Measurements from ENCODE around the gene DOCK4.

DNA sequence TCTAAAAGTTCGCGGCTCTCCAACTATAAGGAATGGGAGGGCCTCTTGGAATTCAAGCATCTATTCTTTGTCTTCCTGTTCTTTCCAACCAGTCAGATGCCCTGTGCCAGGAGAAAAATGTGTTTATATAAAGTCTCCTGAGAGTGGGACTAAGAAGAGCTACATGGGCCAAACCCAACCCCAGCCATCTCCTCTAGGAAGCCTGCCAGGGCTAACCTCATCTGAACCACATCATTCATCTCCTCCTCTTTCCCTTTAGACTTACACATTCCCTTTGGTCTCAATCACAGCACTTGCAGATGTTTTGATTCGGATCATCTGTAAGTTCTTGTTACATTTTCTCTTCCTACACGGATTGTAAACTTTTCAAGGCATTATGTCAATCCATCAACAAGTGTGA is 62.6 kb downstream of the DOCK4 start:
- TF ChIP-seq, protein P1, sequence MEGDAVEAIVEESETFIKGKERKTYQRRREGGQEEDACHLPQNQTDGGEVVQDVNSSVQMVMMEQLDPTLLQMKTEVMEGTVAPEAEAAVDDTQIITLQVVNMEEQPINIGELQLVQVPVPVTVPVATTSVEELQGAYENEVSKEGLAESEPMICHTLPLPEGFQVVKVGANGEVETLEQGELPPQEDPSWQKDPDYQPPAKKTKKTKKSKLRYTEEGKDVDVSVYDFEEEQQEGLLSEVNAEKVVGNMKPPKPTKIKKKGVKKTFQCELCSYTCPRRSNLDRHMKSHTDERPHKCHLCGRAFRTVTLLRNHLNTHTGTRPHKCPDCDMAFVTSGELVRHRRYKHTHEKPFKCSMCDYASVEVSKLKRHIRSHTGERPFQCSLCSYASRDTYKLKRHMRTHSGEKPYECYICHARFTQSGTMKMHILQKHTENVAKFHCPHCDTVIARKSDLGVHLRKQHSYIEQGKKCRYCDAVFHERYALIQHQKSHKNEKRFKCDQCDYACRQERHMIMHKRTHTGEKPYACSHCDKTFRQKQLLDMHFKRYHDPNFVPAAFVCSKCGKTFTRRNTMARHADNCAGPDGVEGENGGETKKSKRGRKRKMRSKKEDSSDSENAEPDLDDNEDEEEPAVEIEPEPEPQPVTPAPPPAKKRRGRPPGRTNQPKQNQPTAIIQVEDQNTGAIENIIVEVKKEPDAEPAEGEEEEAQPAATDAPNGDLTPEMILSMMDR (IDR thresholded peaks at IDR 0.05) = no peak
- TF ChIP-seq ZFX (IDR thresholded peaks at IDR 0.05; ENCODE audit: borderline replicate concordance) = no peak

All from 22Rv1 (cell line).